ENCODE measurements around the gene JCAD. TPM values are rescaled to one million over a fixed set of nuclear protein-coding genes. Genes with fewer than 3 reads are reported as not detected.
A peak's percentile ranks its signal among the peaks of the same experiment; 100 is the strongest.

The JCAD gene
- total and polyA plus RNA-seq, 7 donors: 0.46 to 141 (median 99.7) TPM

- intact Hi-C loops (cut with DNase I): loop anchor here (2.0 kb wide), 2 partner anchors 27 to 87 kb away; no protein-coding TSS in a partner anchor
- DNase-seq: peak; percentile 91
- TF ChIP-seq CTCF (IDR thresholded peaks at IDR 0.05) (no peak), POLR2A (IDR thresholded peaks at IDR 0.05) (no peak), EP300 (IDR thresholded peaks at IDR 0.05) (peak; percentile 45 to 83 (median 72)), POLR2AphosphoS5 (IDR thresholded peaks at IDR 0.05) (peak; percentile 68 to 96 (median 89))
- Histone ChIP-seq H3K27me3 (no peaks in the 10 kb centered on the region), H3K4me3 (no peak overlapping the region), H3K9me3 (no peaks in the 10 kb centered on the region), H3K27ac (peak overlapping the region in 3 of 4 donors; percentile 79 to 85 (median 82)), H3K36me3 (peaks cover 0 to 33% (median 2%) of the 10 kb centered on the region in 4 donors), H3K4me1 (peaks cover 0 to 61% (median 44%) of the 10 kb centered on the region in 4 donors)
- WGBS, 2 donors: 71 to 80% methylated on average over 7 of the region's 7 CpGs
These were observed 29.5 kb downstream of the JCAD start for GRCh38 chr10:30029872-30030256.

- 90 to 91% methylated on average over 19 of the region's 19 CpGs for WGBS, 2 donors
- no peak for TF ChIP-seq EP300 (IDR thresholded peaks at IDR 0.05)
- no peak for TF ChIP-seq POLR2A (IDR thresholded peaks at IDR 0.05)
- no peak for TF ChIP-seq CTCF (IDR thresholded peaks at IDR 0.05)
- TF ChIP-seq POLR2AphosphoS5 (IDR thresholded peaks at IDR 0.05): no peak
- Histone ChIP-seq H3K36me3 (peaks cover 0 to 34% (median 2%) of the 10 kb centered on the region in 4 donors), H3K4me3 (no peak overlapping the region), H3K27me3 (no peaks in the 10 kb centered on the region), H3K4me1 (peaks cover 0 to 61% (median 44%) of the 10 kb centered on the region in 4 donors), H3K27ac (peak overlapping the region; percentile 55 to 85 (median 80)), H3K9me3 (no peaks in the 10 kb centered on the region)
- intact Hi-C loops (cut with DNase I): loop anchor here (2.0 kb wide), 2 partner anchors 27 to 87 kb away; no protein-coding TSS in a partner anchor
- peak; percentile 81 for DNase-seq
These were observed 30.1 kb downstream of the JCAD start for GRCh38 chr10:30029164-30029871.

- intact Hi-C loops (cut with DNase I): loop anchor here (2.0 kb wide), 2 partner anchors 28 to 88 kb away; no protein-coding TSS in a partner anchor
- no peak for DNase-seq
- H3K4me3 ChIP-seq: no peak overlapping the region
- peaks cover 0 to 60% (median 44%) of the 10 kb centered on the region in 4 donors for H3K4me1 ChIP-seq
- H3K27me3 ChIP-seq: no peaks in the 10 kb centered on the region
- H3K9me3 ChIP-seq: no peaks in the 10 kb centered on the region
- peaks cover 0 to 40% (median 2%) of the 10 kb centered on the region in 4 donors for H3K36me3 ChIP-seq
- H3K27ac ChIP-seq: peak overlapping the region; percentile 55 to 85 (median 80)
- TF ChIP-seq POLR2AphosphoS5 (IDR thresholded peaks at IDR 0.05) (peak in 3 of 4 donors; percentile 36 to 51 (median 40)), EP300 (IDR thresholded peaks at IDR 0.05) (no peak), CTCF (IDR thresholded peaks at IDR 0.05) (no peak), POLR2A (IDR thresholded peaks at IDR 0.05) (no peak)
- 85 to 87% methylated on average over 12 of the region's 12 CpGs for WGBS, 2 donors
These were observed 30.7 kb downstream of the JCAD start for GRCh38 chr10:30028738-30029030.

- 64 to 70% methylated on average over 18 of the region's 18 CpGs for WGBS, 2 donors
These were observed 31.2 kb downstream of the JCAD start for GRCh38 chr10:30028006-30028737.

More at GRCh38 chr10:30028006-30028737, 31.2 kb downstream of the JCAD start:
- TF ChIP-seq POLR2AphosphoS5 (IDR thresholded peaks at IDR 0.05) (peak in 1 of 4 donors; percentile 35), CTCF (IDR thresholded peaks at IDR 0.05) (no peak), POLR2A (IDR thresholded peaks at IDR 0.05) (no peak), EP300 (IDR thresholded peaks at IDR 0.05) (no peak)
- peak overlapping the region; percentile 57 to 85 (median 80) for H3K27ac ChIP-seq
- intact Hi-C loops (cut with DNase I): loop anchor here (2.0 kb wide), 2 partner anchors 29 to 89 kb away; no protein-coding TSS in a partner anchor
- H3K4me1 ChIP-seq: peaks cover 0 to 55% (median 44%) of the 10 kb centered on the region in 4 donors
- H3K27me3 ChIP-seq: no peaks in the 10 kb centered on the region
- no peak overlapping the region for H3K4me3 ChIP-seq
- DNase-seq: peak; percentile 86
- H3K9me3 ChIP-seq: no peaks in the 10 kb centered on the region
- peaks cover 3 to 45% (median 4%) of the 10 kb centered on the region in 4 donors for H3K36me3 ChIP-seq

All from sigmoid colon (tissue), 7 donors.